GM21619 (cell line): ENCODE data around the gene NT5DC1.

ENCODE experiments used
- ATAC-seq: cut with Tn5 transposase; IDR thresholded peaks from one replicate; pipeline ENCODE4 v1.9.1; 2021; ENCODE audit not compliant: unreplicated experiment

NT5DC1 gene

DNA sequence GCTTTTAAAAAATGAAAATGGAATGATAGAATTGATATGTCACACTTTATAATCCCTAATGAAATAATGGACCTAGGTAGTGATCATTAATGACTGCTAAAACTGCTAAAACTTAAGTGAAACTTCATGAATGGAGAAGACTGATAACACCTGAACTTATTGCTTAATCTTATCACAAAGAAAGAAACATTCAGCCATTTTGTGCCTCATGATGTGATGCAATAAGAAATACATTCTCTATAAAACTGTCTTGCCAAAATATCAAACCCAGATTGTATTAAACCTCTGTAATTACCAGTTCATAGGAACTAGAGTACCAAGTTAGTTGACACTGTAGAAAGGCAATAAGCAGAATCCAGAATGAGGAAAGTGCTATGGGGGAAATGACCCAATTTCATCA, 79.7 kb downstream of the NT5DC1 start:
- no peak for ATAC-seq

GRCh38 chr6:116189472-116189871, 88.8 kb downstream of the NT5DC1 start:
- no peak for ATAC-seq

- ATAC-seq: no peak
These were observed 89.9 kb downstream of the NT5DC1 start for GRCh38 chr6:116190550-116190949.

DNA sequence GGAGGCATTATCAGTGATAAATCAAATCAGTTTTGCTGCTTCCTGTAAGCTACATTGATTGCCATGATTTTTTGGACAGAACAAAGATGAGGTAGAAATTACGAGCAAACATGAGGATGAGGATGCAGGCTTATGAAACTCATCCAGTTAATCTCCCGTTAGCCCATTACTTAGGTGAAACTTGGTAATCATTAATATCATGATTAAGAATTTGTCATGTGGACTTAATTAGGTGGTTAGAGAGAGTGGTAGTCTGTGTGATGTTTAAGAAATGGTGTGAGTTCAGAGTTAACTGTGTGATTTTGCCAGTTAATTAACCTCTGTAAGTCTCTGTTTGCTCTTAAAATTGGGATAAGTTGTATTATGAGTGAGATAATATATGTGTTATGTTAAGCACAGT, 91.2 kb downstream of the NT5DC1 start:
- no peak for ATAC-seq

GRCh38 chr6:116192786-116193185, 92.1 kb downstream of the NT5DC1 start:
- ATAC-seq: no peak

GRCh38 chr6:116196841-116197240, 96.2 kb downstream of the NT5DC1 start:
- ATAC-seq: no peak

GRCh38 chr6:116200619-116201249, 100.1 kb downstream of the NT5DC1 start:
- ATAC-seq: no peak

- no peak for ATAC-seq
These were observed 100.9 kb downstream of the NT5DC1 start for GRCh38 chr6:116201538-116201937.

DNA sequence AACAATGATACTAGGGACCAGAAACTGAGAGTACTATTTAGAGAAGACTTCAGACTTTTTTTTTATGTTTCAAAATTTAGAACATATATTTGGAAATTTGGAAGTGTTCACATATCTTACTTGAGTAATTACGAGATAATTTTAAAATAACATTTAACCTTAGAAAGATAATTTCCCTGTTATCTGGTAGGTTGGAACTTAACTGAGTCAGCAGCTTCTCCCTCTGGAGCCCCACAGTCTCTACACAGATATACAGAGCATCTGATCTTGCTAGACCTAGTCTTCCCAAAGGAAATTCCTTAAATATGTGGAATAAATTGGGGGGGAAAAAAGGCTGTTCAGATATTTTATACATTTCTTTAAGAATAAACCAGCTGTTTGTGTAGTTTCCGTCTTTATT, 104.6 kb downstream of the NT5DC1 start:
- no peak for ATAC-seq

GRCh38 chr6:116206231-116206903, 105.7 kb downstream of the NT5DC1 start:
- ATAC-seq: no peak

DNA sequence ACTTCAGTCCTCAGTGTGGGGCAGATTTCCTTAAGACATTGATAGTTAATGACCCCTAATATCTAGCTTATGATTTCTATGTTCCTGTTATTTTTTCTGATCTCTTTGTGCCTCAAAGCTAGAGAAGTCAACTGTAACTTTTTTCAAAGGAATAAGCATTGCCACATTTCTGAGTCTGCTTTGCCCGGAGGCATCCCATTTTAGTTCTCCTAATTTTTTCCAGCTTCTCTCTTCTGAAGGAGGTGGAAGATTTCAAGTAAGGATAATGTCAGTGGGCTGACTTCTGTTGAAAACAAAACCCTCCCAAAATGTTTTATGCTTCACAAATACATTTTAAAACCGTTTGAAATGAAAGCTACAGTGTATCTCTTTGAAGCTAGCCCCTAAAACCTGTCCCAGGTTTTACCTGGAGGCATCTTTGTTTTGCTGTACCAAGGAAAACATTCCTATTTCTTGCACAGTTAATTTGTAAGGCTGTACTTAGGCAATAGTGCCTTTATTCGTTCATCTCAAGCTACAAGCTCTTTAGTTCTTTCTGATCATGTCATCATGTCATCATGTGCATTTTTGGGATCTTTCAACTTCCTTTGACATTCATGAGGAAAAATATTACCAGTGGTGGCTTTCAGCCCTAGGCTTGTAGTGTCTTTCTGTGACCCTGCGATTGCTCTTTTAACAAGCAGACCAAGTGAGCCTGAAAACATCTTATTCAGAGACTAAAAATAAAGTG, 107.6 kb downstream of the NT5DC1 start:
- ATAC-seq: no peak

- no peak for ATAC-seq
These were observed 109.7 kb downstream of the NT5DC1 start for GRCh38 chr6:116210316-116210715.

DNA sequence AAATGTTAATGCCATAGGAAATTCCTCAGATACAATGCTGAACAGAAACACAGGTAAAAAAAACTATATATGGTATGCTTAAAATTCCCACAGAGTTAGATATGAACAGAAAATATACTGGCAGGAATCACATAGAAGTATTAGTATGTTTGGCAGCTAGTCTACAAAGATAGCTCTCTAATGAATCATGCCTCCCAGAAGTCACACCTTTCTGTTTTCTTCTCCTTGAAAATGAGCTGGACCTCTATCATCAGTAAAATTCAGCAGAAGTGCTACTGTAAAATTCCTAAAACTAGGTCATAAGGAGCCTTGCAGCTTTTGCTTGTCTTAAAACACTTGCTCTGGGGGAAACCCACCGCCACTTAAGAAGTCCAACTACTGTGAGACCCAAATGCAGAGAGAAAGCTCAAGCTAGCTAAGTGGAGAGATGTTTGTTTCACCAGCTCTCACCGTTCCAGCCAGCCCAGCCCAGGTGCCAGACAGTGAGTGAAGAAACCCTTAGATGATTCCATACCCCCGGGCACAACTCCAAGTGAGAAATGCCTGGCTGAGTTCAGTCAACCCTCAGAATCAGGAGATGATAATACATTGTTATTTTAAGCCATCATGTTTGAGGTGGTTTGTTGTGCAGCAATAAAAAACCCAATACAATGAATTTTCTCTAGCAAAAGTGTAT, 110.2 kb downstream of the NT5DC1 start:
- no peak for ATAC-seq

DNA sequence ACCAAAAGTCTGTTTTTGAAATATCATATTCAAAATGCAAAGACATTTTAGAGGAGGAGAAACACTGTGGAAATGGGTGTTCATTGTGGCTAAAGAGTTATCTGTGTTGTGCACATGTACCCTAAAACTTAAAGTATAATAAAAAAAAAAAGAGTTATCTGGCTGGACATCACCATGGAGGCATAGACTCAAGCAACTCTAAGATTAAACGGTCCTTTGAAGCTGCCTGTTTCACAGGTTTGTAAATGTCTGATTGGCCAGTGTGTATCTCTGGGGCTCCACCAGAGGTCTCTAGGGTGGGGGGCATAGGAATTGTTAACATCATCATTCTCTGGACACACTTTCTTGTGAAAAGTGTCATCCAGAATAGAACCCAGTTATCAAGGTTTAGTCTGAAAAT, 114.0 kb downstream of the NT5DC1 start:
- no peak for ATAC-seq

GRCh38 chr6:116215414-116215813, 114.8 kb downstream of the NT5DC1 start:
- no peak for ATAC-seq

DNA sequence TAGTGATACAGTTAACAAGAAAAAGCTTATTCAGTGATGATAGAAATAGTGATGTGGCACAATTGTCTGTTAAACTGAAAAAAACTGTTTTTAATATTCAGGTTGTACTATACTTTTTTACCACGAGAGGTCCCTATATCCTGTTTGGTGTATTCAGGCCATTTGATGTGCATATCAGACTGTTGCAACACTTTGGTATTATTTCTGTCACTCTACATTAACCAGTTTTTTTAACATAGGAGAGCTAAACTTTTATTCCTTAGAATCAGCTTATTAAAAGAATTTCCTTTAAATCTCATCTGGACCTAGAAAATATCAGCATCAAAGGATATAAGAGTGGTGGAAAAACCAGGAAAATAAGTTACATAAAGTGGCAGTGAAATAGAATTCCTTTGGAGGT, 116.4 kb downstream of the NT5DC1 start:
- no peak for ATAC-seq

GRCh38 chr6:116218172-116218633, 117.5 kb downstream of the NT5DC1 start:
- ATAC-seq: no peak

- no peak for ATAC-seq
These were observed 118.2 kb downstream of the NT5DC1 start for GRCh38 chr6:116218866-116219265.

DNA sequence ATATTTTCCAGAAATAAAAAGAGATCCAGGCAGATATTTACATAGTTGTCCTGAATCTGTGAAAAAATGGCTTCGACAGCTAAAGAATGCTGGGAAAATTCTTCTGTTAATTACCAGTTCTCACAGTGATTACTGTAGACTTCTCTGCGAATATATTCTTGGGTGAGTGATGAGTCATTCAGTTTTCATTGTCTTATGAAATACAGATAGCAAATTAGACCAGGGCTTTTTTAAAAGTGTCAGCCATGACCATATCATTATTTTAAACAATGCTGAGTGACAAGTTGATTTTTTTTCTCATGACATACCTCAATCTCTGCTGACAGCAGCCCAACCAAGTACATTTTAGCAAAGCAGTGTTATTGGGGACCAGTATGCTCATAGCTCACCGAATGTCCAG, 120.4 kb downstream of the NT5DC1 start:
- no peak for ATAC-seq

- no peak for ATAC-seq
These were observed 121.3 kb downstream of the NT5DC1 start for GRCh38 chr6:116221911-116222310.

GRCh38 chr6:116223355-116223754, 122.7 kb downstream of the NT5DC1 start:
- ATAC-seq: no peak
